GM23338 (cell line): ENCODE measurements around the gene IMMP2L. TPM values are rescaled to one million over a fixed set of nuclear protein-coding genes. Genes with fewer than 3 reads are reported as not detected.

Experiments used
- ATAC-seq: fragments of 200-7000 bp; cut with Tn5 transposase; 3 replicates; pipeline ENCODE4 v1.9.1; 2020
- DNase-seq: peaks from one replicate; pipeline ENCODE4 v3.0.0-alpha.2; 2015; ENCODE audit warnings: low spot score
- H2AFZ ChIP-seq: fragments of 200-600 bp; sonication (generic); 2 replicates; pipeline ENCODE4 v1.8.0; 2016; ENCODE audit warnings: antibody characterized with exemption, mild to moderate bottlenecking, moderate library complexity
- H3F3A ChIP-seq: fragments of 200-600 bp; sonication (generic); replicated peaks from 2 replicates; pipeline ENCODE4 v1.8.0; 2017; ENCODE audit warnings: antibody characterized with exemption, mixed run types, low read depth
- H3K27ac ChIP-seq: fragments of 200-600 bp; sonication (generic); 2 replicates; pipeline ENCODE4 v1.6.1; 2016; ENCODE audit warnings: low read depth
- H3K27me3 ChIP-seq: fragments of 200-600 bp; sonication (generic); 2 replicates; pipeline ENCODE4 v1.8.0; 2016; ENCODE audit warnings: mild to moderate bottlenecking, mixed run types, moderate library complexity; ENCODE audit not compliant: insufficient read depth
- H3K36me3 ChIP-seq: fragments of 200-600 bp; sonication (generic); 2 replicates; pipeline ENCODE4 v1.8.0; 2016; ENCODE audit warnings: mild to moderate bottlenecking; ENCODE audit not compliant: insufficient read depth
- H3K4me1 ChIP-seq: fragments of 200-600 bp; sonication (generic); 2 replicates; pipeline ENCODE4 v1.8.0; 2016; ENCODE audit warnings: mild to moderate bottlenecking, moderate library complexity; ENCODE audit not compliant: insufficient read depth
- H3K4me2 ChIP-seq: fragments of 200-600 bp; sonication (generic); 2 replicates; pipeline ENCODE4 v1.7.1; 2017; ENCODE audit warnings: mixed run types
- H3K4me3 ChIP-seq: fragments of 200-600 bp; sonication (generic); 2 replicates; pipeline ENCODE4 v1.6.1; 2016; ENCODE audit warnings: mixed run types
- H3K79me2 ChIP-seq: fragments of 200-600 bp; sonication (generic); replicated peaks from 2 replicates; pipeline ENCODE4 v1.8.0; 2017; ENCODE audit warnings: mild to moderate bottlenecking; ENCODE audit not compliant: insufficient read depth
- H3K9me2 ChIP-seq: fragments of 200-600 bp; sonication (generic); 2 replicates; pipeline ENCODE4 v1.8.0; 2017; ENCODE audit not compliant: insufficient read depth
- H4K20me1 ChIP-seq: fragments of 200-600 bp; sonication (generic); replicated peaks from 2 replicates; pipeline ENCODE4 v1.8.0; 2017; ENCODE audit warnings: mild to moderate bottlenecking; ENCODE audit not compliant: insufficient read depth
- H3K27ac Mint-ChIP-seq: 2 replicates; pipeline ENCODE4 v1.8.0; 2020; ENCODE audit warnings: inconsistent platforms, mild to moderate bottlenecking, moderate library complexity, mixed read lengths
- H3K27me3 Mint-ChIP-seq: 3 replicates; pipeline ENCODE4 v1.8.0; 2022; ENCODE audit warnings: low read depth, mild to moderate bottlenecking, moderate library complexity, mixed read lengths, inconsistent platforms; ENCODE audit not compliant: insufficient read depth, poor library complexity
- H3K36me3 Mint-ChIP-seq: 3 replicates; pipeline ENCODE4 v1.8.0; 2021; ENCODE audit warnings: low read depth, mild to moderate bottlenecking, inconsistent platforms, moderate library complexity, mixed read lengths
- H3K4me1 Mint-ChIP-seq: 3 replicates; pipeline ENCODE4 v1.8.0; 2020; ENCODE audit warnings: mild to moderate bottlenecking, inconsistent platforms, mixed read lengths
- H3K4me3 Mint-ChIP-seq: 3 replicates; pipeline ENCODE4 v1.8.0; 2021; ENCODE audit warnings: moderate library complexity, mild to moderate bottlenecking, inconsistent platforms, mixed read lengths
- H3K9me3 Mint-ChIP-seq: 3 replicates; pipeline ENCODE4 v1.8.0; 2020; ENCODE audit warnings: moderate library complexity, mild to moderate bottlenecking, inconsistent platforms, mixed read lengths
- CREB1 ChIP-seq: fragments of 250-450 bp; sonication (Bioruptor Pico); IDR thresholded peaks from 2 replicates; pipeline ENCODE4 v1.5.0; 2020; ENCODE audit warnings: low read depth, mild to moderate bottlenecking, moderate library complexity
- JUNB ChIP-seq: IDR thresholded peaks from one replicate; pipeline ENCODE4 v1.6.1; 2016; ENCODE audit warnings: antibody characterized with exemption; ENCODE audit not compliant: unreplicated experiment
- POLR2AphosphoS5 ChIP-seq: IDR thresholded peaks from 2 replicates; pipeline ENCODE4 v1.6.1; 2016; ENCODE audit warnings: antibody characterized with exemption, low read depth
- STAT1 ChIP-seq: IDR thresholded peaks from one replicate; pipeline ENCODE4 v1.6.1; 2016; ENCODE audit warnings: antibody characterized with exemption; ENCODE audit not compliant: unreplicated experiment
- ZNF114 ChIP-seq: fragments of 250-450 bp; sonication (Bioruptor Pico); IDR thresholded peaks from 2 replicates; pipeline ENCODE4 v1.5.0; 2020; ENCODE audit warnings: mild to moderate bottlenecking, moderate library complexity
- ZNF331 ChIP-seq: fragments of 250-450 bp; sonication (Bioruptor Pico); IDR thresholded peaks from 2 replicates; pipeline ENCODE4 v1.5.0; 2020; ENCODE audit warnings: low read depth, mild to moderate bottlenecking, moderate library complexity
- polyA plus RNA-seq: library from polyadenylated mRNA; unstranded; fragments of >200 nt; fragmentation: Nextera tagmentation; extraction: Ambion mirVana; gene quantifications from 2 replicates; pipeline ENCODE4 v1.2.1, GENCODE V29; 2016
- total RNA-seq: library from RNA; depleted of rRNA; stranded (reverse); fragments of >200 nt; shearing (Covaris generic); gene quantifications from 2 replicates; pipeline ENCODE4 v1.2.3, GENCODE V29; 2014
- TF ChIP-seq, protein P1 (sequence below): IDR thresholded peaks from 2 replicates; pipeline ENCODE4 v1.6.1; 2016; ENCODE audit warnings: antibody characterized with exemption
- TF ChIP-seq, protein P2 (sequence below): fragments of 250-450 bp; sonication (Bioruptor Pico); IDR thresholded peaks from 2 replicates; pipeline ENCODE4 v1.5.0; 2020; ENCODE audit warnings: mild to moderate bottlenecking, moderate library complexity

Gene IMMP2L
- total and polyA plus RNA-seq, 2 experiments from 2014 or later, result 7.3 to 14.0 TPM

DNA sequence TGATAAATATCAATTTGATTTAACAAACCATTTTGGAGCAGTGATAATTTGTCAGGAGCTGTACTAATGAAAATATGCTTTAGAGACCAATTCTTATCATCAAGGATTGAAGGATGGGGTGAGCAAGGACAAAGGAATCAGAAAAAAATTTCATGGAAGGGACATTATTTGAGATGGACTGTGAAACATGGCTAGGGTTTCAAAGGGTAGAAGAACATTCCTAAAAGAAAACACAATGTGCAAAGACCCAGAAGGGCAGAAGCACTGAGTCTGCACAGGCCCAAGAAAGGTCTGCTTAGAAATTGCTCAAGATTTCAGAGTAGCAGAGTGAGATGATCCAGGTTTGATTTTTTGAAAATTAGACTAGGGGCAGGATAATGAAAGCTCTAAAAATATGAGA is 296.9 kb downstream of the IMMP2L start (continued):
- no peak for TF ChIP-seq ZNF114 (CRISPR knock-in tag)
- TF ChIP-seq, protein P1, sequence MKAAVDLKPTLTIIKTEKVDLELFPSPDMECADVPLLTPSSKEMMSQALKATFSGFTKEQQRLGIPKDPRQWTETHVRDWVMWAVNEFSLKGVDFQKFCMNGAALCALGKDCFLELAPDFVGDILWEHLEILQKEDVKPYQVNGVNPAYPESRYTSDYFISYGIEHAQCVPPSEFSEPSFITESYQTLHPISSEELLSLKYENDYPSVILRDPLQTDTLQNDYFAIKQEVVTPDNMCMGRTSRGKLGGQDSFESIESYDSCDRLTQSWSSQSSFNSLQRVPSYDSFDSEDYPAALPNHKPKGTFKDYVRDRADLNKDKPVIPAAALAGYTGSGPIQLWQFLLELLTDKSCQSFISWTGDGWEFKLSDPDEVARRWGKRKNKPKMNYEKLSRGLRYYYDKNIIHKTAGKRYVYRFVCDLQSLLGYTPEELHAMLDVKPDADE, result no peak
- TF ChIP-seq POLR2AphosphoS5, result no peak
- no peak for TF ChIP-seq CREB1 (CRISPR knock-in tag)

DNA sequence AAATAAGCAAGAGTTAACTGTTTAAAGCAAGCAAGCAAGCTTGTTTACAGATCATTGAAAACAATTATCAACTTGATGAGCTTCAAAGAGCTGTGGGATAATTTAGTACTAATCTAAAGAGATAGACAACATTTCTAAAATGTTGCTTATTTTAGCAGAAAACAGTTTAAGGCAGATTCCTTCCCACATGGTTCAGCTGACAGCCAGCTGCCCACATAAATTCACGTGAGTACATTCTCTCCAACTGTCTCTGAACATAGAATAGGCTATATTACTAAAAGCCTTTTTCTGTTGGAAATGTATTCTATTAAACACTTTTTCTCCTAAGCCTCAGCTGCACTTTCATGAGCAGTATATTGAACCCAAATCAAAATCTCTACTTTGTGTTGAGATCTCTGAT is 297.3 kb downstream of the IMMP2L start:
- Mint-ChIP-seq H3K27me3 (no peaks in the 10 kb centered on the region), H3K9me3 (no peaks in the 10 kb centered on the region), H3K27ac (no peak overlapping the region), H3K4me1 (peaks cover 18% of the 10 kb centered on the region; the same call in 2 of the 3 replicates), H3K36me3 (no peaks in the 10 kb centered on the region), H3K4me3 (no peak overlapping the region)
- Histone ChIP-seq H3K79me2 (no peaks in the 10 kb centered on the region), H3K27me3 (no peaks in the 10 kb centered on the region), H3K9me2 (no peaks in the 10 kb centered on the region), H3K4me1 (0 out of 2 replicates have a peak, but pooled peaks cover 4% of the 10 kb centered on the region), H3K4me3 (no peak overlapping the region), H3F3A (no peaks in the 10 kb centered on the region), H3K27ac (no peak overlapping the region), H3K4me2 (no peak overlapping the region), H2AFZ (no peak overlapping the region), H3K36me3 (no peaks in the 10 kb centered on the region), H4K20me1 (no peaks in the 10 kb centered on the region)
- no peak for DNase-seq
- TF ChIP-seq JUNB, result no peak
- no peak for TF ChIP-seq ZNF331 (CRISPR knock-in tag)
- TF ChIP-seq, protein P1, result no peak
- TF ChIP-seq, protein P2, sequence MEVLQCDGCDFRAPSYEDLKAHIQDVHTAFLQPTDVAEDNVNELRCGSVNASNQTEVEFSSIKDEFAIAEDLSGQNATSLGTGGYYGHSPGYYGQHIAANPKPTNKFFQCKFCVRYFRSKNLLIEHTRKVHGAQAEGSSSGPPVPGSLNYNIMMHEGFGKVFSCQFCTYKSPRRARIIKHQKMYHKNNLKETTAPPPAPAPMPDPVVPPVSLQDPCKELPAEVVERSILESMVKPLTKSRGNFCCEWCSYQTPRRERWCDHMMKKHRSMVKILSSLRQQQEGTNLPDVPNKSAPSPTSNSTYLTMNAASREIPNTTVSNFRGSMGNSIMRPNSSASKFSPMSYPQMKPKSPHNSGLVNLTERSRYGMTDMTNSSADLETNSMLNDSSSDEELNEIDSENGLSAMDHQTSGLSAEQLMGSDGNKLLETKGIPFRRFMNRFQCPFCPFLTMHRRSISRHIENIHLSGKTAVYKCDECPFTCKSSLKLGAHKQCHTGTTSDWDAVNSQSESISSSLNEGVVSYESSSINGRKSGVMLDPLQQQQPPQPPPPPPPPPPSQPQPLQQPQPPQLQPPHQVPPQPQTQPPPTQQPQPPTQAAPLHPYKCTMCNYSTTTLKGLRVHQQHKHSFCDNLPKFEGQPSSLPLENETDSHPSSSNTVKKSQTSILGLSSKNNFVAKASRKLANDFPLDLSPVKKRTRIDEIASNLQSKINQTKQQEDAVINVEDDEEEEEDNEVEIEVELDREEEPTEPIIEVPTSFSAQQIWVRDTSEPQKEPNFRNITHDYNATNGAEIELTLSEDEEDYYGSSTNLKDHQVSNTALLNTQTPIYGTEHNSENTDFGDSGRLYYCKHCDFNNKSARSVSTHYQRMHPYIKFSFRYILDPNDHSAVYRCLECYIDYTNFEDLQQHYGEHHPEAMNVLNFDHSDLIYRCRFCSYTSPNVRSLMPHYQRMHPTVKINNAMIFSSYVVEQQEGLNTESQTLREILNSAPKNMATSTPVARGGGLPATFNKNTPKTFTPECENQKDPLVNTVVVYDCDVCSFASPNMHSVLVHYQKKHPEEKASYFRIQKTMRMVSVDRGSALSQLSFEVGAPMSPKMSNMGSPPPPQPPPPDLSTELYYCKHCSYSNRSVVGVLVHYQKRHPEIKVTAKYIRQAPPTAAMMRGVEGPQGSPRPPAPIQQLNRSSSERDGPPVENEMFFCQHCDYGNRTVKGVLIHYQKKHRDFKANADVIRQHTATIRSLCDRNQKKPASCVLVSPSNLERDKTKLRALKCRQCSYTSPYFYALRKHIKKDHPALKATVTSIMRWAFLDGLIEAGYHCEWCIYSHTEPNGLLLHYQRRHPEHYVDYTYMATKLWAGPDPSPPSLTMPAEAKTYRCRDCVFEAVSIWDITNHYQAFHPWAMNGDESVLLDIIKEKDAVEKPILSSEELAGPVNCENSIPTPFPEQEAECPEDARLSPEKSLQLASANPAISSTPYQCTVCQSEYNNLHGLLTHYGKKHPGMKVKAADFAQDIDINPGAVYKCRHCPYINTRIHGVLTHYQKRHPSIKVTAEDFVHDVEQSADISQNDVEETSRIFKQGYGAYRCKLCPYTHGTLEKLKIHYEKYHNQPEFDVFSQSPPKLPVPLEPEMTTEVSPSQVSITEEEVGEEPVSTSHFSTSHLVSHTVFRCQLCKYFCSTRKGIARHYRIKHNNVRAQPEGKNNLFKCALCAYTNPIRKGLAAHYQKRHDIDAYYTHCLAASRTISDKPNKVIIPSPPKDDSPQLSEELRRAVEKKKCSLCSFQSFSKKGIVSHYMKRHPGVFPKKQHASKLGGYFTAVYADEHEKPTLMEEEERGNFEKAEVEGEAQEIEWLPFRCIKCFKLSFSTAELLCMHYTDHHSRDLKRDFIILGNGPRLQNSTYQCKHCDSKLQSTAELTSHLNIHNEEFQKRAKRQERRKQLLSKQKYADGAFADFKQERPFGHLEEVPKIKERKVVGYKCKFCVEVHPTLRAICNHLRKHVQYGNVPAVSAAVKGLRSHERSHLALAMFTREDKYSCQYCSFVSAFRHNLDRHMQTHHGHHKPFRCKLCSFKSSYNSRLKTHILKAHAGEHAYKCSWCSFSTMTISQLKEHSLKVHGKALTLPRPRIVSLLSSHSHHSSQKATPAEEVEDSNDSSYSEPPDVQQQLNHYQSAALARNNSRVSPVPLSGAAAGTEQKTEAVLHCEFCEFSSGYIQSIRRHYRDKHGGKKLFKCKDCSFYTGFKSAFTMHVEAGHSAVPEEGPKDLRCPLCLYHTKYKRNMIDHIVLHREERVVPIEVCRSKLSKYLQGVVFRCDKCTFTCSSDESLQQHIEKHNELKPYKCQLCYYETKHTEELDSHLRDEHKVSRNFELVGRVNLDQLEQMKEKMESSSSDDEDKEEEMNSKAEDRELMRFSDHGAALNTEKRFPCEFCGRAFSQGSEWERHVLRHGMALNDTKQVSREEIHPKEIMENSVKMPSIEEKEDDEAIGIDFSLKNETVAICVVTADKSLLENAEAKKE (CRISPR knock-in tag), result no peak
- TF ChIP-seq STAT1, result no peak
- TF ChIP-seq ZNF114 (CRISPR knock-in tag), result no peak
- ATAC-seq, result no peak
